Stimulated activated CD8-positive, alpha-beta memory T cell treated with anti-CD3 and anti-CD28 coated beads, Interleukin-2, amount 100 ng/mL, for 1 hour (primary cell): ENCODE data around the gene GSTCD.

Experiments used
- DNase-seq, 2 donors: peaks; one replicate each; pipeline ENCODE4 v3.0.0-alpha.2; 2020; ENCODE audit warnings: low read depth in 2 of 2

Gene GSTCD

GRCh38 chr4:105887508-105887907, 178.9 kb downstream of the GSTCD start:
- DNase-seq: no peak

- no peak for DNase-seq
Measured at GRCh38 chr4:105894660-105895582, 186.3 kb downstream of the GSTCD start, which contains the start of gene NPNT. Gene NPNT, plus strand, starts transcription at chr4:105895471. Its CDS starts 182 bp downstream, at chr4:105895653.

GRCh38 chr4:105895583-105896460, 187.2 kb downstream of the GSTCD start:
- no peak for DNase-seq

- no peak for DNase-seq
Measured at GRCh38 chr4:105896461-105896942, 187.9 kb downstream of the GSTCD start.
